Lower leg skin (tissue), 4 donors: ENCODE data around the gene MECR. TPM values are rescaled to one million over a fixed set of nuclear protein-coding genes. Genes with fewer than 3 reads are reported as not detected.

Experiments
- DNase-seq, 2 donors: peaks; one replicate each; pipeline ENCODE4 v3.0.0-alpha.2; 2019; ENCODE audit warnings: low spot score in 2 of 2
- H3K4me3 ChIP-seq: fragments of 200-600 bp; sonication (generic); 2 replicates; pipeline ENCODE4 v1.5.1; 2017; ENCODE audit warnings: mild to moderate bottlenecking, low read depth; ENCODE audit not compliant: poor library complexity, severe bottlenecking
- CTCF ChIP-seq, 3 donors: fragments of 450-650 bp; IDR thresholded peaks; one replicate each; pipeline ENCODE4 v1.5.1; 2016; ENCODE audit warnings: antibody characterized with exemption in 3 of 3, mild to moderate bottlenecking in 3 of 3, moderate library complexity in 2 of 3
- POLR2A ChIP-seq, 2 donors: fragments of 450-650 bp; IDR thresholded peaks; one replicate each; pipeline ENCODE4 v1.6.1; 2016 to 2017; ENCODE audit warnings: antibody characterized with exemption in 2 of 2, mild to moderate bottlenecking in 1 of 2, moderate library complexity in 1 of 2
- WGBS, 2 donors: methylation state at CpG; one replicate each; pipeline ENCODE4 v1.1.5; 2018; 5-methylcytosine and 5-hydroxymethylcytosine counted together
- intact Hi-C: fragments of 100-400 bp; cut with DNase I; formaldehyde crosslinking; loops from one replicate; pipeline ENCODE4 v1.15.0; 2023; ENCODE audit warnings: low total_unique reads
- total RNA-seq, 4 donors: library from RNA; depleted of rRNA; stranded (reverse); fragments of >200 nt; gene quantifications; one replicate each; pipeline ENCODE4 v1.1.0, GENCODE V29; 2016

The MECR gene
- 10 to 100 TPM; 23.2 to 28.3 (median 25.3) TPM for total RNA-seq

- no peak for TF ChIP-seq POLR2A (IDR thresholded peaks at IDR 0.05)
- TF ChIP-seq CTCF (IDR thresholded peaks at IDR 0.05), result no peak
- DNase-seq, result peak; percentile 91 to 99
- peak within 1 kb of the TSS; percentile 88 for H3K4me3 ChIP-seq
- intact Hi-C loops, result no loop called here
- WGBS, 2 donors, result 2 to 3% methylated on average over 28 to 52 of the region's 52 CpGs
These were observed at the start of gene MECR for GRCh38 chr1:29230553-29231378. TSS of gene MECR (minus strand) at chr1:29230934. CDS start at chr1:29230906, 28 bp downstream.

- TF ChIP-seq POLR2A (IDR thresholded peaks at IDR 0.05), result no peak
- DNase-seq, result peak in 1 of 2 donors; percentile 57
- 90 to 95% methylated on average over 11 of the region's 11 CpGs for WGBS, 2 donors
- intact Hi-C loops, result no loop called here
- H3K4me3 ChIP-seq, result no peak overlapping the region
These were observed 49.2 kb upstream of the MECR start for GRCh38 chr1:29279951-29280391.

- TF ChIP-seq CTCF (IDR thresholded peaks at IDR 0.05) (no peak), POLR2A (IDR thresholded peaks at IDR 0.05) (no peak)
- H3K4me3 ChIP-seq, result no peak overlapping the region
- intact Hi-C loops, result no loop called here
- 86 to 95% methylated on average over 13 of the region's 13 CpGs for WGBS, 2 donors
- DNase-seq, result peak in 1 of 2 donors; percentile 79
These were observed 48.7 kb upstream of the MECR start for GRCh38 chr1:29279406-29279805.

- 72 to 83% methylated on average over 3 of the region's 3 CpGs for WGBS, 2 donors
- no peak overlapping the region for H3K4me3 ChIP-seq
- no peak for TF ChIP-seq CTCF (IDR thresholded peaks at IDR 0.05)
- intact Hi-C loops, result no loop called here
- no peak for DNase-seq
These were observed 47.4 kb upstream of the MECR start for GRCh38 chr1:29278124-29278523.

- no peak overlapping the region for H3K4me3 ChIP-seq
- intact Hi-C loops, result no loop called here
- WGBS, 2 donors, result 91 to 93% methylated on average over 14 of the region's 14 CpGs
- TF ChIP-seq POLR2A (IDR thresholded peaks at IDR 0.05) (no peak), CTCF (IDR thresholded peaks at IDR 0.05) (no peak)
- peak in 1 of 2 donors; percentile 54 for DNase-seq
These were observed 44.7 kb upstream of the MECR start for GRCh38 chr1:29275435-29275834.

- TF ChIP-seq CTCF (IDR thresholded peaks at IDR 0.05) (no peak), POLR2A (IDR thresholded peaks at IDR 0.05) (no peak)
- no peak overlapping the region for H3K4me3 ChIP-seq
- intact Hi-C loops, result no loop called here
- peak in 1 of 2 donors; percentile 53 for DNase-seq
- WGBS, 2 donors, result 81 to 83% methylated on average over 6 of the region's 6 CpGs
These were observed 41.6 kb upstream of the MECR start for GRCh38 chr1:29272147-29272907.
